ENCODE results near the gene POLD2.

DNA sequence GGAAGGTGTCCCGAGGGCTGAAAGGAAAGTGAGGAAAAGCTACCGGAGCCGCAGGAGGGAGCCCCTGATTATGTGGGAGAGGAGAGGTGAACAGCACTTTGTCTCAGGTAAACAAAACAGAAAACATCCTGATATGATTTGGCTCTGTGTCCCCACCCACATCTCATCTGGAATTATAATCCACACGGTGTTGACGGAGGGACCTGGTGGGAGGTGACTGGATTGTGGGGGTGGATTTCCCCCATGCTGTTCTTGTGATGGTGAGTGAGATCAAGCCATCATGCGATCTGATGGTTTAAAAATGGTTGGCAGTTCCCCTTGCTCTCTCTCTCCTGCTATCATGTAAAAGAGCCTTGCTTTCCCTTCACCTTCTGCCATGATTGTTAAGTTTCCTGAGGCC, 3.0 kb downstream of the POLD2 start:
- TF ChIP-seq GABPA (IDR thresholded peaks at IDR 0.05; ENCODE audit: borderline replicate concordance, insufficient read depth, low read length) = no peak
- TF ChIP-seq, protein P1, sequence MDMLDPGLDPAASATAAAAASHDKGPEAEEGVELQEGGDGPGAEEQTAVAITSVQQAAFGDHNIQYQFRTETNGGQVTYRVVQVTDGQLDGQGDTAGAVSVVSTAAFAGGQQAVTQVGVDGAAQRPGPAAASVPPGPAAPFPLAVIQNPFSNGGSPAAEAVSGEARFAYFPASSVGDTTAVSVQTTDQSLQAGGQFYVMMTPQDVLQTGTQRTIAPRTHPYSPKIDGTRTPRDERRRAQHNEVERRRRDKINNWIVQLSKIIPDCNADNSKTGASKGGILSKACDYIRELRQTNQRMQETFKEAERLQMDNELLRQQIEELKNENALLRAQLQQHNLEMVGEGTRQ (IDR thresholded peaks at IDR 0.05; ENCODE audit: low read length) = no peak

Data from H1 (cell line).